Peyer's patch (tissue), 4 donors: ENCODE measurements around the gene TARS2.

Source experiments
- CTCF ChIP-seq, 6 experiments: fragments of 450-650 bp in 4 of 6; fragments of 200-600 bp in 2 of 6; sonication (generic) in 1 of 6; IDR thresholded peaks; one replicate each; pipeline ENCODE4 v1.5.1; 2017 to 2019; ENCODE audit warnings: antibody characterized with exemption in 6 of 6, mild to moderate bottlenecking in 3 of 6, moderate library complexity in 1 of 6
- POLR2A ChIP-seq, 2 donors: fragments of 450-650 bp; IDR thresholded peaks; one replicate each; pipeline ENCODE4 v1.5.1; 2017; ENCODE audit warnings: antibody characterized with exemption in 2 of 2, mild to moderate bottlenecking in 2 of 2, moderate library complexity in 2 of 2

GRCh38 chr1:150456146-150456647, 31.0 kb upstream of the TARS2 start:
- no peak for TF ChIP-seq CTCF (IDR thresholded peaks at IDR 0.05)
- TF ChIP-seq POLR2A (IDR thresholded peaks at IDR 0.05), result no peak
